GM18498 (cell line): ENCODE measurements around the gene MAPKAP1.

Source experiments
- ATAC-seq: cut with Tn5 transposase; IDR thresholded peaks from one replicate; pipeline ENCODE4 v1.9.1; 2021; ENCODE audit warnings: mild to moderate bottlenecking, moderate library complexity; ENCODE audit not compliant: unreplicated experiment

The MAPKAP1 gene

GRCh38 chr9:125436613-125437443 is 270.2 kb downstream of the MAPKAP1 start:
- ATAC-seq, result no peak

GRCh38 chr9:125435776-125436612 is 271.0 kb downstream of the MAPKAP1 start:
- ATAC-seq, result no peak

GRCh38 chr9:125434986-125435775 is 271.8 kb downstream of the MAPKAP1 start:
- no peak for ATAC-seq

GRCh38 chr9:125433461-125434011 is 273.5 kb downstream of the MAPKAP1 start:
- ATAC-seq, result no peak

- no peak for ATAC-seq
Measured at GRCh38 chr9:125432715-125433385, 274.2 kb downstream of the MAPKAP1 start.

- no peak for ATAC-seq
Measured at GRCh38 chr9:125431741-125432271, 275.2 kb downstream of the MAPKAP1 start.

GRCh38 chr9:125431012-125431305 is 276.0 kb downstream of the MAPKAP1 start:
- no peak for ATAC-seq

GRCh38 chr9:125430161-125431011 is 276.6 kb downstream of the MAPKAP1 start:
- no peak for ATAC-seq

- ATAC-seq, result no peak
Measured at GRCh38 chr9:125429476-125430160, 277.4 kb downstream of the MAPKAP1 start.

GRCh38 chr9:125428902-125429467 is 278.0 kb downstream of the MAPKAP1 start:
- no peak for ATAC-seq

- ATAC-seq, result no peak
Measured at GRCh38 chr9:125428060-125428901, 278.7 kb downstream of the MAPKAP1 start.

- ATAC-seq, result no peak
Measured at GRCh38 chr9:125427556-125427955, 279.5 kb downstream of the MAPKAP1 start.

GRCh38 chr9:125426926-125427325 is 280.1 kb downstream of the MAPKAP1 start:
- no peak for ATAC-seq

GRCh38 chr9:125425901-125426515 is 281.0 kb downstream of the MAPKAP1 start:
- no peak for ATAC-seq

GRCh38 chr9:125425170-125425897 is 281.7 kb downstream of the MAPKAP1 start:
- no peak for ATAC-seq

GRCh38 chr9:125423964-125424363 is 283.0 kb downstream of the MAPKAP1 start:
- ATAC-seq, result no peak
